GM19468 (cell line): ENCODE results near the gene KIAA1143.

Experiments
- ATAC-seq: cut with Tn5 transposase; IDR thresholded peaks from one replicate; pipeline ENCODE4 v1.9.1; 2021; ENCODE audit warnings: mild to moderate bottlenecking, moderate library complexity, moderate number of reproducible peaks; ENCODE audit not compliant: unreplicated experiment; ENCODE audit errors: extremely low read depth

The KIAA1143 gene

GRCh38 chr3:44761424-44762169 is at the start of gene KIAA1143, which contains the start of gene KIF15:
KIAA1143 (minus strand) TSS chr3:44761619; CDS start chr3:44761602, 17 bp downstream.
KIF15 (plus strand) TSS chr3:44761794; CDS start chr3:44761866, 72 bp downstream.
- peak; percentile 88 for ATAC-seq

- no peak for ATAC-seq
These were observed 44.5 kb upstream of the KIAA1143 start for GRCh38 chr3:44805960-44806359.

- ATAC-seq, result no peak
These were observed 41.9 kb upstream of the KIAA1143 start for GRCh38 chr3:44803298-44803697.

GRCh38 chr3:44802011-44802410 is 40.6 kb upstream of the KIAA1143 start:
- no peak for ATAC-seq

GRCh38 chr3:44795197-44795596 is 33.8 kb upstream of the KIAA1143 start:
- ATAC-seq, result no peak

GRCh38 chr3:44782891-44783290 is 21.5 kb upstream of the KIAA1143 start:
- ATAC-seq, result no peak

- ATAC-seq, result no peak
These were observed 10.7 kb upstream of the KIAA1143 start for GRCh38 chr3:44772099-44772442.

- ATAC-seq, result no peak
These were observed 10.1 kb upstream of the KIAA1143 start for GRCh38 chr3:44771424-44772098.

- ATAC-seq, result no peak
These were observed 2.8 kb upstream of the KIAA1143 start for GRCh38 chr3:44764248-44764647.

GRCh38 chr3:44762690-44763089 is 1.3 kb upstream of the KIAA1143 start:
- no peak for ATAC-seq

GRCh38 chr3:44762170-44762677 is 805 bp upstream of the KIAA1143 start:
- no peak for ATAC-seq

- no peak for ATAC-seq
These were observed 357 bp downstream of the KIAA1143 start for GRCh38 chr3:44761101-44761423.

- ATAC-seq, result no peak
These were observed 26.7 kb downstream of the KIAA1143 start for GRCh38 chr3:44734646-44735168.

GRCh38 chr3:44729384-44729910 is 32.0 kb downstream of the KIAA1143 start, which contains the start of gene ZNF501:
ZNF501 (plus strand) TSS chr3:44729635; CDS start chr3:44734422, 4,787 bp downstream.
- ATAC-seq, result peak; percentile 77

GRCh38 chr3:44722103-44722401 is 39.4 kb downstream of the KIAA1143 start:
- no peak for ATAC-seq

- ATAC-seq, result no peak
These were observed 40.0 kb downstream of the KIAA1143 start for GRCh38 chr3:44721231-44722102.

- ATAC-seq, result no peak
These were observed 48.9 kb downstream of the KIAA1143 start, which contains the start of gene ZNF502 for GRCh38 chr3:44712455-44713075. ZNF502 (plus strand) TSS chr3:44712660; CDS start chr3:44720262, 7,602 bp downstream.
